H1 (cell line): ENCODE data around the gene FAM120A. TPM values are rescaled to one million over a fixed set of nuclear protein-coding genes. Genes with fewer than 3 reads are reported as not detected.

Experiments used
- CTCF ChIA-PET: fragments of 300-600 bp; sonication (Branson Sonifier 250); formaldehyde crosslinking; loops from one replicate; lab custom pipeline; 2021; ENCODE audit not compliant: partially characterized antibody; lab: Charles Lee
- POLR2A ChIA-PET: fragments of 300-600 bp; sonication (Branson Sonifier 250); formaldehyde crosslinking; loops from one replicate; lab custom pipeline; 2021; ENCODE audit warnings: inconsistent platforms; ENCODE audit not compliant: partially characterized antibody; lab: Charles Lee
- DNase-seq, 2 experiments: peaks; one replicate each; pipeline versions ENCODE4 v3.0.0 to v3.0.0-alpha.2; 2010 to 2022; ENCODE audit warnings: low spot score in 2 of 2, low read depth in 1 of 2, mixed read lengths in 1 of 2
- FAIRE-seq: peaks from 2 replicates; lab custom pipeline; 2011; peaks lifted over from hg19 to GRCh38; lab: Jason Lieb, UNC
- H2AFZ ChIP-seq: 2 replicates; pipeline ENCODE4 v1.8.1; 2012; ENCODE audit warnings: low read length, inconsistent platforms
- H2AK5ac ChIP-seq: 2 replicates; pipeline ENCODE4 v1.6.1; 2013; ENCODE audit warnings: low read depth, low read length
- H2BK120ac ChIP-seq: replicated peaks from 2 replicates; pipeline ENCODE3; 2013; ENCODE audit warnings: low read depth, low read length, inconsistent platforms
- H2BK12ac ChIP-seq: 2 replicates; pipeline ENCODE4 v1.6.1; 2013; ENCODE audit warnings: low read depth, low read length
- H2BK15ac ChIP-seq: 2 replicates; pipeline ENCODE4 v1.6.1; 2013; ENCODE audit warnings: low read length
- H2BK20ac ChIP-seq: 2 replicates; pipeline ENCODE4 v1.6.1; 2013; ENCODE audit warnings: low read length
- H2BK5ac ChIP-seq: 2 replicates; pipeline ENCODE4 v1.6.1; 2013; ENCODE audit warnings: low read depth, low read length
- H3K14ac ChIP-seq: 2 replicates; pipeline ENCODE4 v1.6.1; 2013; ENCODE audit warnings: inconsistent platforms; ENCODE audit not compliant: insufficient read length
- H3K18ac ChIP-seq: 2 replicates; pipeline ENCODE4 v1.6.1; 2013; ENCODE audit warnings: low read length; ENCODE audit errors: extremely low read depth
- H3K23ac ChIP-seq: 2 replicates; pipeline ENCODE4 v1.6.1; 2013; ENCODE audit warnings: inconsistent platforms; ENCODE audit not compliant: insufficient read length
- H3K23me2 ChIP-seq: 2 replicates; pipeline ENCODE4 v1.6.1; 2013; ENCODE audit warnings: low read depth, low read length
- H3K27ac ChIP-seq: 2 replicates; pipeline ENCODE4 v1.6.1; 2011; ENCODE audit warnings: low read depth, low read length, inconsistent platforms
- H3K27me3 ChIP-seq, 4 experiments: replicated peaks in 1 of 4; 1 replicate in 1 of 4; 2 replicates in 3 of 4; pipeline versions ENCODE4 v1.6.1 to v1.8.1; 2011 to 2013; ENCODE audit warnings: low read length in 3 of 4, mild to moderate bottlenecking in 3 of 4, inconsistent platforms in 2 of 4, mixed read lengths in 2 of 4, moderate library complexity in 1 of 4; ENCODE audit not compliant: control insufficient read depth in 3 of 4, insufficient read depth in 3 of 4; ENCODE audit errors: extremely low read depth in 1 of 4
- H3K36me3 ChIP-seq, 4 experiments: 2 replicates each; pipeline versions ENCODE4 v1.6.1 to v1.8.1; 2011 to 2013; ENCODE audit warnings: mild to moderate bottlenecking in 4 of 4, low read length in 3 of 4, moderate library complexity in 2 of 4, control low read depth in 1 of 4, inconsistent platforms in 1 of 4; ENCODE audit not compliant: insufficient read depth in 4 of 4, control insufficient read depth in 2 of 4
- H3K4ac ChIP-seq: replicated peaks from 2 replicates; pipeline ENCODE3; 2013; ENCODE audit warnings: low read length, low read depth, mixed read lengths, inconsistent platforms; ENCODE audit not compliant: insufficient read length
- H3K4me1 ChIP-seq, 4 experiments: replicated peaks in 1 of 4; 1 replicate in 1 of 4; 2 replicates in 3 of 4; pipeline versions ENCODE4 v1.6.1 to v1.8.1; 2011 to 2013; ENCODE audit warnings: low read length in 3 of 4, inconsistent platforms in 2 of 4, mixed read lengths in 1 of 4; ENCODE audit not compliant: insufficient read depth in 4 of 4, control insufficient read depth in 3 of 4
- H3K4me2 ChIP-seq, 2 experiments: 2 replicates each; pipeline versions ENCODE4 v1.6.1 to v1.8.1; 2011 to 2013; ENCODE audit warnings: low read depth in 2 of 2, low read length in 2 of 2, control low read depth in 1 of 2, inconsistent platforms in 1 of 2, mild to moderate bottlenecking in 1 of 2; ENCODE audit not compliant: insufficient read depth in 1 of 2
- H3K4me3 ChIP-seq, 4 experiments: fragments of 200-600, 300-600 bp in 1 of 4; sonication (generic), shearing (Covaris generic), sonication (Bioruptor Twin) in 1 of 4; 2 replicates each; pipeline versions ENCODE4 v1.5.1 to v1.8.1; 2011 to 2016; ENCODE audit warnings: low read length in 4 of 4, low read depth in 3 of 4, control low read depth in 2 of 4, inconsistent platforms in 2 of 4, mild to moderate bottlenecking in 2 of 4, mixed read lengths in 1 of 4, moderate library complexity in 1 of 4; ENCODE audit not compliant: insufficient read depth in 2 of 4; ENCODE audit errors: extremely low read depth in 1 of 4
- H3K56ac ChIP-seq: replicated peaks from 2 replicates; pipeline ENCODE3; 2013; ENCODE audit warnings: low read depth, mild to moderate bottlenecking, mixed read lengths, low read length, inconsistent platforms; ENCODE audit not compliant: insufficient read length
- H3K79me1 ChIP-seq: 2 replicates; pipeline ENCODE4 v1.6.1; 2013; ENCODE audit warnings: low read depth, low read length, control low read depth
- H3K79me2 ChIP-seq, 2 experiments: 2 replicates each; pipeline versions ENCODE4 v1.6.1 to v1.8.1; 2012 to 2013; ENCODE audit warnings: low read length in 2 of 2, mild to moderate bottlenecking in 2 of 2, inconsistent platforms in 1 of 2; ENCODE audit not compliant: insufficient read depth in 2 of 2, control insufficient read depth in 1 of 2
- H3K9ac ChIP-seq, 4 experiments: replicated peaks in 1 of 4; 1 replicate in 1 of 4; 2 replicates in 3 of 4; pipeline versions ENCODE4 v1.6.1 to v1.8.1; 2011 to 2013; ENCODE audit warnings: low read depth in 3 of 4, low read length in 3 of 4, control low read depth in 2 of 4, mild to moderate bottlenecking in 2 of 4, moderate library complexity in 2 of 4, inconsistent platforms in 1 of 4; ENCODE audit errors: extremely low read depth in 1 of 4
- H3K9me3 ChIP-seq, 2 experiments: 2 replicates each; pipeline versions ENCODE4 v1.6.1 to v1.8.1; 2012 to 2013; ENCODE audit warnings: mild to moderate bottlenecking in 2 of 2, moderate library complexity in 2 of 2, control low read depth in 1 of 2, inconsistent platforms in 1 of 2, low read depth in 1 of 2, low read length in 1 of 2, mixed read lengths in 1 of 2; ENCODE audit not compliant: insufficient read depth in 2 of 2
- H4K20me1 ChIP-seq, 2 experiments: replicated peaks in 1 of 2; 2 replicates each; pipeline versions ENCODE3 to v1.8.1; 2011 to 2013; ENCODE audit warnings: inconsistent platforms in 2 of 2, low read length in 2 of 2, mild to moderate bottlenecking in 1 of 2; ENCODE audit not compliant: insufficient read depth in 2 of 2, control insufficient read depth in 1 of 2
- H4K5ac ChIP-seq: 2 replicates; pipeline ENCODE4 v1.6.1; 2013; ENCODE audit warnings: low read length, low read depth, mixed read lengths, inconsistent platforms; ENCODE audit not compliant: insufficient read length
- H4K8ac ChIP-seq: 2 replicates; pipeline ENCODE4 v1.8.0; 2013; ENCODE audit warnings: mild to moderate bottlenecking, moderate library complexity, low read length, inconsistent platforms; ENCODE audit not compliant: insufficient read depth; ENCODE audit errors: extremely low read depth
- H4K91ac ChIP-seq: replicated peaks from 2 replicates; pipeline ENCODE3; 2013; ENCODE audit warnings: low read length, mixed read lengths, inconsistent platforms; ENCODE audit not compliant: insufficient read length
- ATF2 ChIP-seq: IDR thresholded peaks from 2 replicates; pipeline ENCODE4 v1.6.1; 2012; ENCODE audit warnings: low read length, inconsistent platforms
- CBX5 ChIP-seq: fragments of 300-800, 300-1000 bp; sonication (generic); IDR thresholded peaks from 2 replicates; pipeline ENCODE4 v1.7.1; 2016; ENCODE audit warnings: antibody characterized with exemption, low read length, low read depth
- JUND ChIP-seq: IDR thresholded peaks from 2 replicates; pipeline ENCODE4 v1.6.1; 2011; ENCODE audit warnings: mild to moderate bottlenecking, improper control_type of control experiment, low read length
- KDM5A ChIP-seq: fragments of 200-600 bp; IDR thresholded peaks from 2 replicates; pipeline ENCODE4 v1.7.1; 2012; ENCODE audit warnings: mild to moderate bottlenecking, low read length, inconsistent platforms, mixed read lengths
- SAP30 ChIP-seq: fragments of 300-600 bp; sonication (generic); IDR thresholded peaks from 2 replicates; pipeline ENCODE4 v1.7.1; 2012; ENCODE audit warnings: low read length, moderate library complexity, mild to moderate bottlenecking, inconsistent platforms; ENCODE audit not compliant: insufficient read depth, insufficient replicate concordance
- SUZ12 ChIP-seq: fragments of 200-600 bp; sonication (generic); IDR thresholded peaks from 2 replicates; pipeline ENCODE4 v1.6.1; 2012; ENCODE audit warnings: mild to moderate bottlenecking, inconsistent platforms, low read length, moderate library complexity, mixed read lengths
- TBP ChIP-seq: IDR thresholded peaks from 2 replicates; pipeline ENCODE4 v1.6.1; 2011; ENCODE audit warnings: low read depth, low read length, improper control_type of control experiment
- WGBS, 2 experiments: shearing (Covaris generic) in 1 of 2; methylation state at CpG; one replicate each; pipeline versions ENCODE4 v1.1.6 to v1.1.7; 2013 to 2015; ENCODE audit warnings: low lambda C conversion rate in 2 of 2, mixed read lengths in 2 of 2, inconsistent platforms in 1 of 2, low coverage in 1 of 2, missing lambda C conversion rate in 1 of 2; ENCODE audit not compliant: insufficient replicate concordance in 2 of 2, insufficient coverage in 1 of 2, insufficient read length in 1 of 2; ENCODE audit errors: extremely low coverage in 1 of 2, missing lambda C conversion rate in 1 of 2; 5-methylcytosine and 5-hydroxymethylcytosine counted together
- polyA plus RNA-seq, 7 experiments: library from polyadenylated mRNA; depleted of rRNA in 3 of 7; stranded (reverse) in 5 of 7; unstranded in 2 of 7; fragments of >200 nt in 5 of 7; fragments of 200-250 nt in 2 of 7; gene quantifications; 1 replicate in 5 of 7; 2 replicates in 1 of 7; 4 replicates in 1 of 7; pipeline versions ENCODE4 v1.2.1 to v1.2.3, GENCODE V29; 2011 to 2013; ENCODE audit warnings: missing spikeins in 2 of 7, mixed read lengths in 2 of 7
- total RNA-seq: library from RNA; stranded (reverse); fragmentation: NEBNext Ultra II Directional; extraction: Animal tissue kit (Norgen Biotek cat#: 25700); gene quantifications from 2 replicates; pipeline ENCODE4 v1.2.1, GENCODE V29; 2021

The FAM120A gene
- total and polyA plus RNA-seq, 2 of the 8 experiments (the other 6 are each of a cell fraction or from before 2014, with no cell fraction given), result 24.9 to 54.7 TPM

GRCh38 chr9:93596399-93596798 lies 144.9 kb downstream of the FAM120A start:
- Histone ChIP-seq H4K20me1 (peaks cover 0 to 8% of the 10 kb centered on the region in 2 experiments), H4K91ac (no peak overlapping the region), H3K18ac (no peak overlapping the region), H3K23ac (no peak overlapping the region), H3K4me2 (no peak overlapping the region), H2AFZ (no peak overlapping the region), H3K14ac (no peak overlapping the region), H2BK12ac (no peak overlapping the region), H3K4ac (no peak overlapping the region), H3K27ac (no peak overlapping the region), H3K79me2 (peaks cover 0 to 14% of the 10 kb centered on the region in 2 experiments; a peak in 2 of 4 replicates), H3K9ac (no peak overlapping the region), H3K79me1 (peaks cover 5% of the 10 kb centered on the region; the same call in 1 of the 2 replicates), H2BK20ac (no peak overlapping the region), H2BK15ac (no peak overlapping the region), H4K8ac (no peak overlapping the region), H4K5ac (no peak overlapping the region), H2BK120ac (no peak overlapping the region), H3K9me3 (no peaks in the 10 kb centered on the region), H3K27me3 (no peaks in the 10 kb centered on the region; a peak in 1 of 7 replicates), H2AK5ac (no peak overlapping the region), H3K4me1 (peaks cover 9 to 32% (median 24%) of the 10 kb centered on the region in 4 experiments), H3K4me3 (no peak overlapping the region), H2BK5ac (no peak overlapping the region), H3K23me2 (peaks cover 3% of the 10 kb centered on the region), H3K36me3 (no peaks in the 10 kb centered on the region), H3K56ac (no peak overlapping the region)
- CTCF ChIA-PET, result interaction anchor here (0.6 to 2.6 kb wide), 3 partner anchors 9 to 475 kb away, joined by 3 to 12 read pairs (median 4); no protein-coding TSS in a partner anchor
- 78% methylated on average over 4 of the region's 4 CpGs; no CpG with 5 or more reads in 1 of the 2 experiments for WGBS, 2 experiments
- TF ChIP-seq JUND (no peak), KDM5A (no peak), CBX5 (no peak), SUZ12 (no peak), SAP30 (no peak), TBP (no peak), ATF2 (no peak)
- FAIRE-seq (no peak), DNase-seq (peak in 1 of 2 experiments; percentile 38)
- POLR2A ChIA-PET, result no interaction called here
